ENCODE results near the gene DES.

DNA sequence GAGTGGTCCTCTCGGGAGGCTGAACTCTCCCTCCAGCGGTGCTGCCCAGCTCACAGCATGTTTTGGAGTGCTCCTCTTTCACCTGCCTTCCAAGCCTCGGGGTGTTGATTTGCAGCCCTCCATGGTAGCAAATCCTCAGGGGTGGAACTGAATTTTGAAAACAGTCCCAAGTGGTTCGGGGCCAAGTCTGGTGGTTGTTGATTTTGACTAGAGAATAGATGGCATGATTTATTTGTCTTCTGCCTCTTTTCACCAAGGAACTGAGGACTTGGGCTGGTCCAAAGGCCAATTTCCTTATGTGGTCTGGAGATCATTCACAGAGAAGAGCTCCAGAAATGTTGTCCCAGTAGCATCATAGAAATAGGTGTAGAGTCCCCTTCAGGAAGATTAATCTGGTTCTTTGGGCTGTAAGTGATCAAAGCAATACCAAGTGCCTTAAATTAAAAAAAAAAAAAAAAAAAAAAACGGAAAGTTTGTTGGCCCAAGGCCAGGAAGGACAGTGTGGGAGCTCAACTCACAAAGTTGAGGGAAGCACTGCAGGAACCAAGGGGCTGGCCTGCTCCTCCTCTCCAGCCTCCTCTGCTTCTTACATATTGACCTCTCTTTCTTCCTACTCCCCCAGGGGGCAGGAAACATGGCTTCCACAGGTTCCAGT lies 2.5 kb upstream of the DES start:
- TF ChIP-seq, protein P1, sequence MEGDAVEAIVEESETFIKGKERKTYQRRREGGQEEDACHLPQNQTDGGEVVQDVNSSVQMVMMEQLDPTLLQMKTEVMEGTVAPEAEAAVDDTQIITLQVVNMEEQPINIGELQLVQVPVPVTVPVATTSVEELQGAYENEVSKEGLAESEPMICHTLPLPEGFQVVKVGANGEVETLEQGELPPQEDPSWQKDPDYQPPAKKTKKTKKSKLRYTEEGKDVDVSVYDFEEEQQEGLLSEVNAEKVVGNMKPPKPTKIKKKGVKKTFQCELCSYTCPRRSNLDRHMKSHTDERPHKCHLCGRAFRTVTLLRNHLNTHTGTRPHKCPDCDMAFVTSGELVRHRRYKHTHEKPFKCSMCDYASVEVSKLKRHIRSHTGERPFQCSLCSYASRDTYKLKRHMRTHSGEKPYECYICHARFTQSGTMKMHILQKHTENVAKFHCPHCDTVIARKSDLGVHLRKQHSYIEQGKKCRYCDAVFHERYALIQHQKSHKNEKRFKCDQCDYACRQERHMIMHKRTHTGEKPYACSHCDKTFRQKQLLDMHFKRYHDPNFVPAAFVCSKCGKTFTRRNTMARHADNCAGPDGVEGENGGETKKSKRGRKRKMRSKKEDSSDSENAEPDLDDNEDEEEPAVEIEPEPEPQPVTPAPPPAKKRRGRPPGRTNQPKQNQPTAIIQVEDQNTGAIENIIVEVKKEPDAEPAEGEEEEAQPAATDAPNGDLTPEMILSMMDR (conservative IDR thresholded peaks at IDR 0.05; ENCODE audit: low read depth, low read length): no peak
- no peak for TF ChIP-seq EZH2 (IDR thresholded peaks at IDR 0.05; ENCODE audit: low read length, unreplicated experiment)
